NCI-H2196 treated with DMSO at 0.1 percent for 48 hours (cell line): ENCODE data around the gene ZNF544.
A peak's percentile ranks its signal among the peaks of the same experiment; 100 is the strongest.
"Not testable (repeated sequence)": the region's sequence is repeated elsewhere in the genome, so short reads cannot be mapped to it uniquely, and the experiment has no call there.

Source experiments
- DNase-seq: peaks from one replicate; lab custom pipeline; 2025; ENCODE audit not compliant: unreplicated experiment; lab: John Stamatoyannopoulos, UW

The ZNF544 gene

DNA sequence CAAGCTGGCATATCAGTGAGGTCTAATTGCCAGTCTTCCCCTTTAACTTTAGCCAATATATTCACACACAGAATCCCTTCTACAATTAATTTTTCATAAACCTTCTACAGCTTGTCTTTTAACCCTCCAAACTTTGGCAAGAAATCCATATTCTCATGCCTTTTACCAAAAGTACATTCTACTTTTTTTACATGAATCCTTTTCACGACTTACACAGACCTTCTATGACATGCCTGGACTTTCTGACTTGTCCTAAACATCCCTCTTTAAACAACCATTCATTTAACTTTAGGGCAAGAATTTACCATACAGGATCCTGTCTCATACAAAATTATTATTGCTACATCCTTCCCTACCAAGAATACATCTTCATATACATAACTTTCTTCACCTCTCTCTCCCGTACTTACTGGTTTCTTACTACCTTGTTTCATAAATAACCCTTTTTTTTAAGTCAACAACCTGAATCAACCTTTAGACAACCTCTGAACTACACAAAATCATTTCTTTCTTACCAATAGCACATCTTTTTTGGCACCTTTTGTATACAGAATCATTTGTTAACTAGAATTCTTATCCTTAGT lies 23.5 kb downstream of the ZNF544 start:
- no peak for DNase-seq

GRCh38 chr19:58258259-58258658 lies 29.5 kb downstream of the ZNF544 start:
- DNase-seq = not testable (repeated sequence)

DNA sequence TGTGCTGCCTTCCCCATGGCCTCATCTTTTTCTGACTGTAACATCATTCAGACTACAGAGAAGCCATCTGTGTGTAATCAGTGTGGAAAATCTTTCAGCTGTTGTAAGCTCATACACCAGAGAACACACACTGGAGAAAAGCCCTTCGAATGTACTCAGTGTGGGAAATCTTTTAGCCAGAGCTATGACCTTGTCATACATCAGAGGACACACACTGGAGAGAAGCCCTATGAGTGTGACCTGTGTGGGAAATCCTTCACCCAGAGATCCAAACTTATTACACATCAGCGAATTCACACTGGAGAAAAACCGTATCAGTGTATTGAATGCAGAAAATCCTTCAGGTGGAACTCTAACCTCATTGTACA lies 32.9 kb downstream of the ZNF544 start:
- DNase-seq = no peak

GRCh38 chr19:58261968-58262921 lies 33.5 kb downstream of the ZNF544 start:
- DNase-seq = no peak

DNA sequence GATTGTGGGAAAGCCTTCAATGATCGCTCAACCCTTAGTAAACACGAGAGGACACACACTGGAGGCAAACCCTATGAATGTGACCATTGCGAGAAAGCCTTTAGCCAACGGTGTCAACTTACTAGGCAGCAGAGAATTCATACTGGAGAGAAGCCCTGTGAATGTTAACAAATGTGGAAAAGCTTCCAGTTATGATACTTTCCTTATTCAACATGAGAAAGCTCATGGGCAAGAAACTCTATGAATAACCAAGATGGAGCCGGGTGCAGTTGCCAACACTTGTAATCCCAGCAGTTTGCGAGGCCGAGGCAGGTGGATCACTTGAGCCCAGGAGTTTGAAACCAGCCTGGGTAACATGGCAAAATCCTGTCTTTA lies 34.2 kb downstream of the ZNF544 start:
- DNase-seq = no peak

DNA sequence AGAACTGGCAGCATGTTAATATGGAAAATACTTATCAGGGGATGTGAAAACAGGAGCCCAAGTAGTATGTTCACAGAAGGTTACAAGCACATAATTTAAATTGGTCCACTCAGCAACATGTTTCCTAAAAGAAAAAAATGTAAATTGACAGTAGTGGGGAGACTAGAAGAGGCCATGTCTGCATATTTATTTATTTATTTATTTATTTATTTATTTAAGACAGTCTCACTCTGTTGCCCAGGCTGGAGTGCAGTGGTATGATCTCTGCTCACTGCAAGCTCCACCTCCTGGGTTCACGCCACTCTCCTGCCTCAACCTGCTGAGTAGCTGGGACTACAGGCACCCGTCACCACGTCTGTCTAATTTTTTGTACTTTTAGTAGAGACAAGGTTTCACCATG lies 36.4 kb downstream of the ZNF544 start:
- DNase-seq = no peak

GRCh38 chr19:58268344-58268743 lies 39.6 kb downstream of the ZNF544 start:
- no peak for DNase-seq

GRCh38 chr19:58274771-58275201 lies 46.1 kb downstream of the ZNF544 start:
- no peak for DNase-seq

- no peak for DNase-seq
Observed at GRCh38 chr19:58275564-58275963, 46.9 kb downstream of the ZNF544 start.

GRCh38 chr19:58277197-58277596 lies 48.5 kb downstream of the ZNF544 start:
- no peak for DNase-seq

DNA sequence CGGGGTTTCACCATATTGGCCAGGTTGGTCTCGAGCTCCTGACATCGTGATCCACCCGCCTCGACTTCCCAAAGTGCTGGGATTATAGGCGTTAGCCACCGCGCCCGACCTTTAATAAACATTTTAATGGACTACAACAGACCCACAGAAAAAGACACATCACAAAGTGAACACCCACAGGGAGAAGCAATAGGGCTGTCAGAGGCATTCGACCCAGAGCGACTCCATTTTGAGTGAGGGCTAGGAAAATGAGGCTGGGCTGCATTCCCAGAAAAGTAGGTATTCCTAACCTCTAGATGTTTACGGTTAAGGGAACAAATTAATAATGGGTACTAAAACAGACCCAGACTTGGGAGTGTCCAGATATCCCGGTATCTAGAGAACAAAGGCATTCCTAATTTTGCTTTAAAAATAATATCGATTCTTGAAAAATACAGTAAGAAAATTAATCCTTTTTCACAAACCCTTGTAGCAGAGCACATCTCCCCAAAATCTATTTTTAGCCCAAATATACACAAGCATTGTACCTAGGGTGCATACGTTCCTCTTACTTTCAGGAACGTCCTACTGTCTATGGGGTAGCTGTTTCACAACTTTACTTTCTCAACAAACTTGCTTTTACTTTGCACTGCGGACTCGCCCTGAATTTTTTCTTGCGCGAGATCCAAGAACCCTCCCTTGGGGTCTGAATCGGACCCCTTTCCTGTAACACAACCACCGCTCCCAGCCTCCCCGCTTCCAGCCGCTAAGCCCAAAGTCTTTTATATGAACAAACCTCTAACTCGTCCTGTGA lies 49.2 kb downstream of the ZNF544 start:
- DNase-seq = no peak

GRCh38 chr19:58278541-58279041 lies 49.9 kb downstream of the ZNF544 start, which contains the start of gene ZNF8:
Gene ZNF8 (plus strand): TSS chr19:58278955. CDS start chr19:58279082, 127 bp downstream.
- peak; percentile 95 for DNase-seq

- peak; percentile 40 for DNase-seq
Observed at GRCh38 chr19:58279042-58279924, 50.6 kb downstream of the ZNF544 start.

GRCh38 chr19:58279925-58280316 lies 51.2 kb downstream of the ZNF544 start:
- DNase-seq = no peak

- no peak for DNase-seq
Observed at GRCh38 chr19:58284199-58284598, 55.5 kb downstream of the ZNF544 start.

GRCh38 chr19:58291943-58292342 lies 63.2 kb downstream of the ZNF544 start:
- DNase-seq = no peak

- DNase-seq = no peak
Observed at GRCh38 chr19:58294743-58295374, 66.1 kb downstream of the ZNF544 start.

- DNase-seq = no peak
Observed at GRCh38 chr19:58296104-58296503, 67.4 kb downstream of the ZNF544 start.

DNA sequence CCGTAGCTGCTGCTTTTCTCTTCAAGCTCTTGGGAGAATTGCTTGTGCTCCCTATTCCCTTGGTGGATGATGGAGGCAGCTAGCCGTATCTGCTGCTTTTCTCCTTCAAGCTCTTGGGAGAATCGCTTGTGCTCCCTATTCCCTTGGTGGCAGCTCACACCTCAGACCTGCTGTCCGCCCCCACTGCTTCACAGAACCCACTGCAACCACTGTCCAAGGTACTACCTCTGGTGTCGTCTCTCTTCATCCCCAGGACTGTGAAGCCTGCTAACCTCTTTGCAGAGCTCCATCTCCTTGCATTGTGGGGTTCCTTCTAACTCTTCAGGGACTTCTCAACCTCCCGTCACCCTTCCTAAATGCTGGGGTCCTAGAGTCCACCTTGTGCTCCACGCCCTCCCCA lies 71.9 kb downstream of the ZNF544 start:
- no peak for DNase-seq

GRCh38 chr19:58304255-58304654 lies 75.5 kb downstream of the ZNF544 start:
- DNase-seq = no peak
